Mesendoderm (in vitro differentiated cells): ENCODE data around the gene DDX1.
"Not testable (repeated sequence)": the region's sequence is repeated elsewhere in the genome, so short reads cannot be mapped to it uniquely, and the experiment has no call there.

Experiments used
- DNase-seq: peaks from one replicate; pipeline ENCODE4 v3.0.0; 2013
- H2AK5ac ChIP-seq: 2 replicates; pipeline ENCODE4 v1.6.1; 2013; ENCODE audit warnings: low read length, inconsistent platforms
- H2BK120ac ChIP-seq: 2 replicates; pipeline ENCODE4 v1.6.1; 2013; ENCODE audit warnings: low read depth, mild to moderate bottlenecking, low read length, moderate library complexity, mixed read lengths
- H2BK15ac ChIP-seq: replicated peaks from 2 replicates; pipeline ENCODE4 v1.6.1; 2013; ENCODE audit warnings: low read depth, mild to moderate bottlenecking, moderate library complexity
- H2BK5ac ChIP-seq: 2 replicates; pipeline ENCODE4 v1.6.1; 2013; ENCODE audit warnings: low read length, inconsistent platforms
- H3K18ac ChIP-seq: 2 replicates; pipeline ENCODE4 v1.6.1; 2013; ENCODE audit warnings: mild to moderate bottlenecking, low read length, mixed read lengths
- H3K23ac ChIP-seq: one replicate; pipeline ENCODE4 v1.6.1; 2013; ENCODE audit warnings: low read length
- H3K27ac ChIP-seq: 2 replicates; pipeline ENCODE4 v1.5.1; 2013; ENCODE audit warnings: low read depth, mild to moderate bottlenecking, inconsistent platforms, low read length, moderate library complexity
- H3K27me3 ChIP-seq: 2 replicates; pipeline ENCODE4 v1.6.1; 2013; ENCODE audit warnings: low read length, control low read depth, mild to moderate bottlenecking, inconsistent platforms; ENCODE audit not compliant: insufficient read depth, poor library complexity
- H3K36me3 ChIP-seq: 2 replicates; pipeline ENCODE4 v1.6.1; 2013; ENCODE audit warnings: low read length, inconsistent platforms; ENCODE audit not compliant: control insufficient read depth, insufficient read depth
- H3K4ac ChIP-seq: one replicate; pipeline ENCODE4 v1.6.1; 2013; ENCODE audit warnings: low read depth, mild to moderate bottlenecking, low read length, moderate library complexity
- H3K4me1 ChIP-seq: 2 replicates; pipeline ENCODE4 v1.6.1; 2013; ENCODE audit warnings: low read depth, low read length, inconsistent platforms; ENCODE audit not compliant: control insufficient read depth
- H3K4me2 ChIP-seq: 2 replicates; pipeline ENCODE4 v1.6.1; 2013; ENCODE audit warnings: low read length
- H3K4me3 ChIP-seq: 2 replicates; pipeline ENCODE4 v1.5.1; 2013; ENCODE audit warnings: mild to moderate bottlenecking, low read length
- H3K56ac ChIP-seq: one replicate; pipeline ENCODE4 v1.6.1; 2013; ENCODE audit warnings: low read length
- H3K79me1 ChIP-seq: 2 replicates; pipeline ENCODE4 v1.6.1; 2013; ENCODE audit warnings: low read length, inconsistent platforms
- H3K79me2 ChIP-seq: 2 replicates; pipeline ENCODE4 v1.6.1; 2013; ENCODE audit warnings: mild to moderate bottlenecking, low read length; ENCODE audit not compliant: control insufficient read depth, insufficient read depth
- H3K9ac ChIP-seq: 2 replicates; pipeline ENCODE4 v1.6.1; 2013; ENCODE audit warnings: low read length, inconsistent platforms
- H4K5ac ChIP-seq: one replicate; pipeline ENCODE4 v1.6.1; 2013; ENCODE audit warnings: low read length
- H4K8ac ChIP-seq: one replicate; pipeline ENCODE4 v1.6.1; 2013; ENCODE audit warnings: low read depth, mild to moderate bottlenecking, control low read depth, low read length, moderate library complexity
- WGBS: extraction: QIAGEN DNeasy Blood & Tissue Kit; methylation state at CpG from one replicate; pipeline ENCODE4 v1.1.7; 2013; ENCODE audit warnings: low lambda C conversion rate, missing lambda C conversion rate; ENCODE audit not compliant: insufficient coverage; ENCODE audit errors: extremely low coverage; 5-methylcytosine and 5-hydroxymethylcytosine counted together

DDX1 gene

GRCh38 chr2:15607709-15608391 lies 16.2 kb downstream of the DDX1 start:
- Histone ChIP-seq H3K79me2 (no peaks in the 10 kb centered on the region), H3K23ac (no peak overlapping the region), H3K56ac (no peak overlapping the region), H3K9ac (no peak overlapping the region), H2BK120ac (no peak overlapping the region), H2BK5ac (no peak overlapping the region), H3K27me3 (no peaks in the 10 kb centered on the region), H3K4ac (no peak overlapping the region), H3K4me2 (no peak overlapping the region), H2AK5ac (no peak overlapping the region), H3K79me1 (no peaks in the 10 kb centered on the region), H4K5ac (no peak overlapping the region), H3K36me3 (peaks cover 14% of the 10 kb centered on the region), H2BK15ac (no peak overlapping the region), H3K4me3 (no peak overlapping the region), H3K27ac (no peak overlapping the region), H3K18ac (no peak overlapping the region), H4K8ac (no peak overlapping the region), H3K4me1 (no peaks in the 10 kb centered on the region)
- no peak for DNase-seq
- no CpG with 5 or more reads among the region's 7 CpGs for WGBS

- Histone ChIP-seq H3K4me3 (no peak overlapping the region), H3K4ac (no peak overlapping the region), H2BK15ac (no peak overlapping the region), H3K79me2 (no peaks in the 10 kb centered on the region), H3K36me3 (peaks cover 14% of the 10 kb centered on the region), H4K5ac (no peak overlapping the region), H2BK5ac (no peak overlapping the region), H3K23ac (no peak overlapping the region), H4K8ac (no peak overlapping the region), H3K56ac (no peak overlapping the region), H3K9ac (no peak overlapping the region), H3K79me1 (no peaks in the 10 kb centered on the region), H3K18ac (no peak overlapping the region), H2AK5ac (no peak overlapping the region), H3K4me2 (no peak overlapping the region), H3K27ac (no peak overlapping the region), H3K4me1 (no peaks in the 10 kb centered on the region), H2BK120ac (no peak overlapping the region), H3K27me3 (no peaks in the 10 kb centered on the region)
- no peak for DNase-seq
- WGBS, result no CpG with 5 or more reads among the region's 4 CpGs
These were observed 16.7 kb downstream of the DDX1 start for GRCh38 chr2:15608392-15608761.

- H2BK120ac ChIP-seq, result no peak overlapping the region
- H3K27ac ChIP-seq, result no peak overlapping the region
- WGBS, result no CpG with 5 or more reads among the region's 1 CpG
- H3K27me3 ChIP-seq, result no peaks in the 10 kb centered on the region
- H3K4me3 ChIP-seq, result no peak overlapping the region
- no peaks in the 10 kb centered on the region for H3K79me1 ChIP-seq
- no peak overlapping the region for H4K5ac ChIP-seq
- no peaks in the 10 kb centered on the region for H3K79me2 ChIP-seq
- no peak overlapping the region for H4K8ac ChIP-seq
- H3K36me3 ChIP-seq, result peaks cover 13% of the 10 kb centered on the region
- no peak overlapping the region for H3K18ac ChIP-seq
- no peaks in the 10 kb centered on the region for H3K4me1 ChIP-seq
- H3K4ac ChIP-seq, result no peak overlapping the region
- no peak overlapping the region for H3K4me2 ChIP-seq
- no peak for DNase-seq
- H2BK5ac ChIP-seq, result no peak overlapping the region
- no peak overlapping the region for H3K56ac ChIP-seq
- no peak overlapping the region for H2BK15ac ChIP-seq
- H2AK5ac ChIP-seq, result no peak overlapping the region
- H3K23ac ChIP-seq, result no peak overlapping the region
- no peak overlapping the region for H3K9ac ChIP-seq
These were observed 17.8 kb downstream of the DDX1 start for GRCh38 chr2:15609341-15610042.

GRCh38 chr2:15610430-15610952 lies 18.8 kb downstream of the DDX1 start:
- no peak overlapping the region for H3K27ac ChIP-seq

GRCh38 chr2:15612101-15612500 lies 20.4 kb downstream of the DDX1 start:
- H3K4me3 ChIP-seq, H3K4me1 ChIP-seq, H3K56ac ChIP-seq, H3K79me2 ChIP-seq, H3K27me3 ChIP-seq, H3K4me2 ChIP-seq, H2BK15ac ChIP-seq, H2AK5ac ChIP-seq, H3K36me3 ChIP-seq, H2BK120ac ChIP-seq, H3K4ac ChIP-seq, H3K9ac ChIP-seq, DNase-seq, H4K5ac ChIP-seq, H3K79me1 ChIP-seq, H4K8ac ChIP-seq, H2BK5ac ChIP-seq, H3K23ac ChIP-seq, H3K18ac ChIP-seq, H3K27ac ChIP-seq: not testable (repeated sequence)
- WGBS, result no CpG with 5 or more reads among the region's 33 CpGs

More at GRCh38 chr2:15610430-15610952, 18.8 kb downstream of the DDX1 start:
- no peak overlapping the region for H2BK15ac ChIP-seq
- WGBS, result no CpG with 5 or more reads among the region's 5 CpGs
- no peaks in the 10 kb centered on the region for H3K4me1 ChIP-seq
- H2AK5ac ChIP-seq, result no peak overlapping the region
- no peak overlapping the region for H4K5ac ChIP-seq
- no peak overlapping the region for H3K18ac ChIP-seq
- H3K27me3 ChIP-seq, result no peaks in the 10 kb centered on the region
- no peaks in the 10 kb centered on the region for H3K79me1 ChIP-seq
- no peak overlapping the region for H2BK120ac ChIP-seq
- no peak overlapping the region for H3K9ac ChIP-seq
- H3K23ac ChIP-seq, result no peak overlapping the region
- H2BK5ac ChIP-seq, result no peak overlapping the region
- DNase-seq, result no peak
- H3K4me3 ChIP-seq, result no peak overlapping the region
- no peak overlapping the region for H3K4me2 ChIP-seq
- no peak overlapping the region for H3K56ac ChIP-seq
- H4K8ac ChIP-seq, result no peak overlapping the region
- no peak overlapping the region for H3K4ac ChIP-seq
- no peaks in the 10 kb centered on the region for H3K79me2 ChIP-seq
- peaks cover 10% of the 10 kb centered on the region for H3K36me3 ChIP-seq
